ENCODE results near the gene BOD1. TPM values are rescaled to one million over a fixed set of nuclear protein-coding genes. Genes with fewer than 3 reads are reported as not detected.

BOD1 gene
- total and polyA plus RNA-seq, 9 of the 15 experiments (the other 6 are each of a cell fraction or from before 2014, with no cell fraction given), result 10.1 to 31.6 (median 22.6) TPM

DNA sequence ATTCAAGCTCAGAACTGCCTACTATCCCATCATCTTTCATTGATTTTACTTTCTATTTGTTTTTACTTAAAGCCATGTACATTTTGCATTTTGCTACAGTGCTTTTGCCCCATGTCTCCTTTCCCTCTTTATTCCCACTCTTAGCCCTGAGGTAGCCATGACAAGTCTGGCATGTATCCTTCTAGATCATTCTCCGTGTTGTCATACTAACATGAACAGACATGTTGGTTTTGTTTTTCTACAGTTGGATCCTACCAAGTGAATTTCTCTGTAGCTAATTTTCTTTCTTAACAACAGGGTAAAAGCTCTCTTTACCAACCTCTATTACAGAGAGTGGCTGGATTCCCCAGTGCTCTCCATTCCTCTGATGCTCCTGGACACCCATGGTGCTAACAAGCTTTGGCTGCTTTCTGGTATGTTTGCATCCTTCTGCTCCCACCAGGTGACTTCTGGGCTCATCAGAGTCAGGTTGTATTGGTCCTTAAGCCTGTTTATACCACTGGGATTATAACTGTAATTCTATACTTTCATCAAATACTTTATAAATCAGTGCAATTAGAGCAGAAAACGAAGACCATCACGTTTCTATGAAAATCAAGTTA lies 38.8 kb upstream of the BOD1 start:
- Histone ChIP-seq H3K4me3 (no peak overlapping the region), H3K36me3 (ENCODE audit: control insufficient read depth, insufficient read depth, low read length) (no peaks in the 10 kb centered on the region), H3K27me3 (ENCODE audit: control insufficient read depth in 2 of 2, insufficient read depth in 2 of 2, low read length in 2 of 2) (no peaks in the 10 kb centered on the region), H3K27ac (ENCODE audit: extremely low read depth, low read depth, low read length) (no peak overlapping the region), H3K9me1 (ENCODE audit: control insufficient read depth, insufficient read depth, low read length) (no peaks in the 10 kb centered on the region), H3K9me3 (replicated peaks; ENCODE audit: control insufficient read depth, insufficient read depth, low read depth, low read length) (peaks cover 6% of the 10 kb centered on the region; the same call in 1 of the 2 replicates), H3K79me2 (ENCODE audit: control insufficient read depth, insufficient read depth, low read length) (no peaks in the 10 kb centered on the region), H4K20me1 (replicated peaks; ENCODE audit: control insufficient read depth, insufficient read depth, low read length) (no peaks in the 10 kb centered on the region), H2AFZ (ENCODE audit: low read depth, low read length) (no peak overlapping the region), H3K9ac (ENCODE audit: insufficient read depth in 1 of 2, low read depth in 2 of 2, low read length in 2 of 2) (no peak overlapping the region), H3K4me2 (ENCODE audit: insufficient read depth, low read length) (no peak overlapping the region), H3K4me1 (replicated peaks in 1 of 2; ENCODE audit: control insufficient read depth in 2 of 2, insufficient read depth in 2 of 2, low read length in 2 of 2) (no peaks in the 10 kb centered on the region)
- TF ChIP-seq, protein P1, sequence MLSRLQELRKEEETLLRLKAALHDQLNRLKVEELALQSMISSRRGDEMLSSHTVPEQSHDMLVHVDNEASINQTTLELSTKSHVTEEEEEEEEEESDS (CRISPR knock-in tag; IDR thresholded peaks at IDR 0.05), result no peak
- TF ChIP-seq PHB2 (IDR thresholded peaks at IDR 0.05; ENCODE audit: low read depth) (no peak), CREB1 (IDR thresholded peaks at IDR 0.05) (no peak), CREB1 (CRISPR knock-in tag; IDR thresholded peaks at IDR 0.05) (no peak), CREBBP (IDR thresholded peaks at IDR 0.05; ENCODE audit: low read depth, low read length) (no peak), SNRNP70 (optimal IDR thresholded peaks at IDR 0.05; ENCODE audit: low read depth, low read length) (no peak), CBX2 (IDR thresholded peaks at IDR 0.05; ENCODE audit: insufficient read depth, low read length, poor library complexity, severe bottlenecking) (no peak), HINFP (tag; conservative IDR thresholded peaks at IDR 0.05; ENCODE audit: low read depth) (no peak), ZFP1 (CRISPR knock-in tag; IDR thresholded peaks at IDR 0.05) (no peak), RHOXF2B (CRISPR knock-in tag; conservative IDR thresholded peaks at IDR 0.05) (no peak), EZH2 (IDR thresholded peaks at IDR 0.05; ENCODE audit: borderline replicate concordance, low read depth, low read length) (no peak), DPF2 (IDR thresholded peaks at IDR 0.05) (no peak), NUFIP1 (IDR thresholded peaks at IDR 0.05; ENCODE audit: partially characterized antibody) (no peak), DLX4 (CRISPR knock-in tag; IDR thresholded peaks at IDR 0.05) (no peak), SMARCE1 (IDR thresholded peaks at IDR 0.05) (no peak), EP300 (IDR thresholded peaks at IDR 0.05; ENCODE audit: low read length) (no peak)
- TF ChIP-seq, protein P2, sequence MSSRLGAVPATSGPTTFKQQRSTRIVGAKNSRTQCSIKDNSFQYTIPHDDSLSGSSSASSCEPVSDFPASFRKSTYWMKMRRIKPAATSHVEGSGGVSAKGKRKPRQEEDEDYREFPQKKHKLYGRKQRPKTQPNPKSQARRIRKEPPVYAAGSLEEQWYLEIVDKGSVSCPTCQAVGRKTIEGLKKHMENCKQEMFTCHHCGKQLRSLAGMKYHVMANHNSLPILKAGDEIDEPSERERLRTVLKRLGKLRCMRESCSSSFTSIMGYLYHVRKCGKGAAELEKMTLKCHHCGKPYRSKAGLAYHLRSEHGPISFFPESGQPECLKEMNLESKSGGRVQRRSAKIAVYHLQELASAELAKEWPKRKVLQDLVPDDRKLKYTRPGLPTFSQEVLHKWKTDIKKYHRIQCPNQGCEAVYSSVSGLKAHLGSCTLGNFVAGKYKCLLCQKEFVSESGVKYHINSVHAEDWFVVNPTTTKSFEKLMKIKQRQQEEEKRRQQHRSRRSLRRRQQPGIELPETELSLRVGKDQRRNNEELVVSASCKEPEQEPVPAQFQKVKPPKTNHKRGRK (tag; IDR thresholded peaks at IDR 0.05), result no peak
- BruUV-seq (replicated peaks), result no TSS peak
- FAIRE-seq (no peak), DNase-seq (ENCODE audit: extremely low read depth in 1 of 4, low spot score in 3 of 4) (no peak), ATAC-seq (no peak)
- WGBS (ENCODE audit: insufficient coverage, low coverage, missing lambda C conversion rate), result 2% methylated on average over 3 of the region's 3 CpGs
- in situ Hi-C loops (cut with MboI), result no loop called here
- ChIA-PET POLR2A (interaction anchor here (0.6 kb wide), 1 partner anchor 82 kb away, joined by 3 read pairs; no protein-coding TSS in a partner anchor), CTCF (ENCODE audit: low intra/inter-chr PET ratio) (no interaction called here)
- intact Hi-C loops (cut with micrococcal nuclease), result no loop called here

All from K562 (cell line).